OCI-LY7 (cell line): ENCODE measurements around the gene SREBF1.

ENCODE experiments used
- EZH2phosphoT487 ChIP-seq: fragments of 200-600 bp; sonication (generic); IDR thresholded peaks from 2 replicates; pipeline ENCODE4 v1.6.1; 2018; ENCODE audit warnings: low read depth, borderline replicate concordance, mild to moderate bottlenecking, mixed run types, antibody characterized with exemption, low read length, moderate library complexity, mixed read lengths
- TF ChIP-seq, protein P1 (sequence below): fragments of 200-600 bp; sonication (generic); conservative IDR thresholded peaks from 2 replicates; pipeline ENCODE4 v1.5.1; 2014; ENCODE audit warnings: mild to moderate bottlenecking, antibody characterized with exemption, low read length, moderate library complexity, mixed read lengths

DNA sequence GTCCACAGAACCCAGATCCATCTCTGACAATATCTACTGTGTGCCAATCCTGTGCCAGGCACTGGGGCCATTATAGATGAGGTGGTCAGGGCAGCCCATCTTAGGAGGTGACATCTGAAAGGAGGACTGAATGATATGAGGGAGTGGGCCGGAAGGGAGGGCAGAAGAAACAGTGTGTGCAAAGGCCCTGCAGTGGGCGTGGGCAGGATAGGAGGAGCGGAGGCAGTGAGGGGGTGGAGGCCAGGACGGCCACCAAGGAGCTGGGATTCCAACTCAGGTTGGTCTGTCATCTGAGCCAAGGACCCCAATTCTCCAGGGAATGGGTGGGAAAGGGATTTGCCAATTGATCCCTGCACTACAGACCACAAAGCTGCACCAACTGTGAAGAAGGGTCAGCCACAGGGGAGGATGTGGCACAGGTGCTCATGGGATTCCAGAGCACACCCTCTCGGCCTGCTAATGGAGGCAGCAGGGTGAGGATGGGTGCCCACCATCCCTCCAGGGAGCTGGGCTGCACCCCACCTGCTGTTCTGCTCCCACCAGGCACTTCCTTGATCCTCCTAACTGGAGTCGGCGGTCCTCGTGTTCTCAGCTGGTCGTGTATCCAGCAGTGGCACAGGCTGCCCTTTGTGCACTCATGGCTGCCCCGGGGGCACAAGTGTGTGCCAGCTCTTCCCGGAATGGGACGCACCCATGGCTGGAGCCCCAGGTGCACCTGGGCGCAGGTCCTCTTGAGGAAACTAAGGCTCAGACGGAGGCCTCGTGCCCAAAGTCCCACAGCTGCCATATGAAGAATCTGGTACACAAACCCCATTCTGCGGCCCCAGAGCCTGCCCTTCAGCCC is 9.6 kb downstream of the SREBF1 start:
- TF ChIP-seq, protein P1, sequence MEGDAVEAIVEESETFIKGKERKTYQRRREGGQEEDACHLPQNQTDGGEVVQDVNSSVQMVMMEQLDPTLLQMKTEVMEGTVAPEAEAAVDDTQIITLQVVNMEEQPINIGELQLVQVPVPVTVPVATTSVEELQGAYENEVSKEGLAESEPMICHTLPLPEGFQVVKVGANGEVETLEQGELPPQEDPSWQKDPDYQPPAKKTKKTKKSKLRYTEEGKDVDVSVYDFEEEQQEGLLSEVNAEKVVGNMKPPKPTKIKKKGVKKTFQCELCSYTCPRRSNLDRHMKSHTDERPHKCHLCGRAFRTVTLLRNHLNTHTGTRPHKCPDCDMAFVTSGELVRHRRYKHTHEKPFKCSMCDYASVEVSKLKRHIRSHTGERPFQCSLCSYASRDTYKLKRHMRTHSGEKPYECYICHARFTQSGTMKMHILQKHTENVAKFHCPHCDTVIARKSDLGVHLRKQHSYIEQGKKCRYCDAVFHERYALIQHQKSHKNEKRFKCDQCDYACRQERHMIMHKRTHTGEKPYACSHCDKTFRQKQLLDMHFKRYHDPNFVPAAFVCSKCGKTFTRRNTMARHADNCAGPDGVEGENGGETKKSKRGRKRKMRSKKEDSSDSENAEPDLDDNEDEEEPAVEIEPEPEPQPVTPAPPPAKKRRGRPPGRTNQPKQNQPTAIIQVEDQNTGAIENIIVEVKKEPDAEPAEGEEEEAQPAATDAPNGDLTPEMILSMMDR = no peak
- no peak for TF ChIP-seq EZH2phosphoT487
